Uterus (tissue), 4 donors: ENCODE results near the gene LMBR1L. TPM values are rescaled to one million over a fixed set of nuclear protein-coding genes. Genes with fewer than 3 reads are reported as not detected.
"Not testable (repeated sequence)": the region's sequence is repeated elsewhere in the genome, so short reads cannot be mapped to it uniquely, and the experiment has no call there.

Experiments used
- DNase-seq, 2 donors: peaks; one replicate each; pipeline ENCODE4 v3.0.0-alpha.2; 2019 to 2020
- H3K27ac ChIP-seq, 2 donors: fragments of 200-600 bp; sonication (generic); 1 replicate in 1 of 2; 2 replicates in 1 of 2; pipeline ENCODE4 v1.5.1; 2016 to 2018
- H3K27me3 ChIP-seq, 2 donors: fragments of 200-600 bp; sonication (generic); one replicate each; pipeline ENCODE4 v1.5.1; 2018 to 2019; ENCODE audit warnings: control low read depth in 1 of 2
- H3K36me3 ChIP-seq, 2 donors: fragments of 200-600 bp; sonication (generic); one replicate each; pipeline ENCODE4 v1.5.1; 2019; ENCODE audit warnings: control low read depth in 1 of 2
- H3K4me1 ChIP-seq, 2 donors: fragments of 200-600 bp; sonication (generic); one replicate each; pipeline ENCODE4 v1.5.1; 2018 to 2019; ENCODE audit warnings: control low read depth in 1 of 2
- H3K4me3 ChIP-seq, 2 donors: fragments of 200-600 bp; sonication (generic); 1 replicate in 1 of 2; 2 replicates in 1 of 2; pipeline ENCODE4 v1.5.1; 2018 to 2019; ENCODE audit warnings: mild to moderate bottlenecking in 1 of 2
- H3K9me3 ChIP-seq, 2 donors: fragments of 200-600 bp; sonication (generic); one replicate each; pipeline ENCODE4 v1.5.1; 2019; ENCODE audit warnings: control low read depth in 1 of 2
- POLR2A ChIP-seq, 2 donors: fragments of 450-650 bp; IDR thresholded peaks; one replicate each; pipeline ENCODE4 v1.6.1; 2016; ENCODE audit warnings: antibody characterized with exemption in 2 of 2, mild to moderate bottlenecking in 1 of 2, moderate library complexity in 1 of 2
- intact Hi-C: fragments of 100-400 bp; cut with DNase I; formaldehyde crosslinking; loops from one replicate; pipeline ENCODE4 v1.15.1; 2023; ENCODE audit warnings: low total_unique reads
- total RNA-seq, 4 donors: library from RNA; depleted of rRNA in 3 of 4; stranded (reverse); fragments of >200 nt in 3 of 4; gene quantifications; one replicate each; pipeline versions ENCODE4 v1.1.0 to v1.2.4, GENCODE V29; 2014 to 2023
- TF ChIP-seq, protein P1 (sequence below), 4 experiments: fragments of 200-600 bp in 2 of 4; fragments of 450-650 bp in 2 of 4; sonication (generic) in 2 of 4; IDR thresholded peaks; one replicate each; pipeline ENCODE4 v1.5.1; 2016 to 2019; ENCODE audit warnings: antibody characterized with exemption in 4 of 4, mild to moderate bottlenecking in 2 of 4, moderate library complexity in 1 of 4
- donor health status: DM: yes; HTN: yes; CAD: no.

Gene LMBR1L
- total RNA-seq, 4 donors from 2014 or later, result 22.1 to 114 (median 43.2) TPM

DNA sequence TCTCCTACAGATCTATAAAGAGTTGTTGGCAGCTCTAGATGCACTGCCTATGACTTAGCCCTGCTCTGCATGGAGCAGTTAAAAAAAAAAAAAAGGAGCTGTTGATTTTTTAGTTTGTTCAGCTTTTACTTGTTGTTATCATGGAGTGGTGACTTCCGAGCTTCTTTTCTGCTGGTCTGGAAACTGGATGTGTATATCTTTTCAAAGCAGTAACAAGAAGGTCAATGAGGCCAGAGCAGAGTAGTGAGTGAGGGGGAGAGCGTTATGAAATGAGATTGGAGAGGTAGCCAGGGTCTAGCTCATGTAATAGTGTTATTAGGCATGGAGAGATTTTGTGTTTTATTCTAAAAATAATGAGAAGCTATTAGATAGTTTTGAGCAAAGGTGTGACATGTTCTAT is 33.7 kb upstream of the LMBR1L start:
- no peak for TF ChIP-seq POLR2A (IDR thresholded peaks at IDR 0.05)
- TF ChIP-seq, protein P1, sequence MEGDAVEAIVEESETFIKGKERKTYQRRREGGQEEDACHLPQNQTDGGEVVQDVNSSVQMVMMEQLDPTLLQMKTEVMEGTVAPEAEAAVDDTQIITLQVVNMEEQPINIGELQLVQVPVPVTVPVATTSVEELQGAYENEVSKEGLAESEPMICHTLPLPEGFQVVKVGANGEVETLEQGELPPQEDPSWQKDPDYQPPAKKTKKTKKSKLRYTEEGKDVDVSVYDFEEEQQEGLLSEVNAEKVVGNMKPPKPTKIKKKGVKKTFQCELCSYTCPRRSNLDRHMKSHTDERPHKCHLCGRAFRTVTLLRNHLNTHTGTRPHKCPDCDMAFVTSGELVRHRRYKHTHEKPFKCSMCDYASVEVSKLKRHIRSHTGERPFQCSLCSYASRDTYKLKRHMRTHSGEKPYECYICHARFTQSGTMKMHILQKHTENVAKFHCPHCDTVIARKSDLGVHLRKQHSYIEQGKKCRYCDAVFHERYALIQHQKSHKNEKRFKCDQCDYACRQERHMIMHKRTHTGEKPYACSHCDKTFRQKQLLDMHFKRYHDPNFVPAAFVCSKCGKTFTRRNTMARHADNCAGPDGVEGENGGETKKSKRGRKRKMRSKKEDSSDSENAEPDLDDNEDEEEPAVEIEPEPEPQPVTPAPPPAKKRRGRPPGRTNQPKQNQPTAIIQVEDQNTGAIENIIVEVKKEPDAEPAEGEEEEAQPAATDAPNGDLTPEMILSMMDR (IDR thresholded peaks at IDR 0.05), result no peak
- intact Hi-C loops, result no loop called here

DNA sequence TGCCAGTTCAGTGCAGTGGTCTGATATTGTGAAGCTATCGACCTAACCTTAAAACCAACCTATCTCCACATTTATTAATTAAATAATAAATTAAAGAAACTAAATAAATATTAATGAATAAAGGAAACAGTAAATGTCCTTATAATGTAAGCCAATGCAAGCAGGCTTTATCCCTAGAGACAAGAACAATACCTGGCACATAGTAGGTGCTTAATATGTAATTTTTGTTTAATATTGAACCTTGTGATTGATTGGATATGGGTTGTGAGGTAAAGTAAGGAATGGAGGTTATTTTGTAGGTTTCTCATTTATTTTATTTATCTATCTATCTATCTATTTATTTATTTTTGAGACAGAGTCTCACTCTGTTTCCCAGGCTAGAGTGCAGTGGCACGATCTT is 28.4 kb upstream of the LMBR1L start:
- no peak for DNase-seq
- intact Hi-C loops, result loop anchor here (10.0 kb wide), 1 partner anchor 96 kb away; no protein-coding TSS in a partner anchor

More for the DNA sequence above, 33.7 kb upstream of the LMBR1L start:
- no peaks in the 10 kb centered on the region for H3K27me3 ChIP-seq
- H3K9me3 ChIP-seq, result no peaks in the 10 kb centered on the region
- no peak overlapping the region for H3K27ac ChIP-seq
- H3K4me3 ChIP-seq, result no peak overlapping the region
- no peak for DNase-seq
- H3K4me1 ChIP-seq, result no peaks in the 10 kb centered on the region
- H3K36me3 ChIP-seq, result no peaks in the 10 kb centered on the region

DNA sequence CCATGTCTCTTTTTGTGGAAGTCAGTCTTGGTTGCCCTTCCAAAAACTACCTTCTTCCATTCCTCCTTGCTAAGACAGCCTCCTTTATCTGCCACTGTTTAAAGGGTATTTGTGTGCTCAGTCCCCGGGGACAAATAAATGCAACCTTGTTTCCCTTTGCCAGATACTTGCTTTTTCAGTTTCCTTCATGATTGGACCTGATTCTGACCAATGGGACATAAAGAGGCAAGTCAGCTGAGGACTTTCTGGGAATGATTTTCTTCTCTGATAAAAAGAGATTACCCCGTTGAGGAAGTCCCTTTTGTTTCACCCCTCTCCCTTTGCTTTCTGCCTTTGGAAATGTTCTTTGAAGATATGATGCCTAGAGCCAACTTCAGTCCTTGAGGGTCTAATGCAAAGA is 27.9 kb upstream of the LMBR1L start:
- DNase-seq, result no peak
- H3K36me3 ChIP-seq, result no peaks in the 10 kb centered on the region
- intact Hi-C loops, result loop anchor here (10.0 kb wide), 1 partner anchor 96 kb away; no protein-coding TSS in a partner anchor

More for the DNA sequence above, 28.4 kb upstream of the LMBR1L start:
- Histone ChIP-seq H3K36me3 (no peaks in the 10 kb centered on the region), H3K4me1 (no peaks in the 10 kb centered on the region), H3K9me3 (no peaks in the 10 kb centered on the region), H3K4me3 (no peak overlapping the region), H3K27me3 (no peaks in the 10 kb centered on the region), H3K27ac (no peak overlapping the region)
- no peak for TF ChIP-seq POLR2A (IDR thresholded peaks at IDR 0.05)
- TF ChIP-seq, protein P1 (IDR thresholded peaks at IDR 0.05), result no peak

DNA sequence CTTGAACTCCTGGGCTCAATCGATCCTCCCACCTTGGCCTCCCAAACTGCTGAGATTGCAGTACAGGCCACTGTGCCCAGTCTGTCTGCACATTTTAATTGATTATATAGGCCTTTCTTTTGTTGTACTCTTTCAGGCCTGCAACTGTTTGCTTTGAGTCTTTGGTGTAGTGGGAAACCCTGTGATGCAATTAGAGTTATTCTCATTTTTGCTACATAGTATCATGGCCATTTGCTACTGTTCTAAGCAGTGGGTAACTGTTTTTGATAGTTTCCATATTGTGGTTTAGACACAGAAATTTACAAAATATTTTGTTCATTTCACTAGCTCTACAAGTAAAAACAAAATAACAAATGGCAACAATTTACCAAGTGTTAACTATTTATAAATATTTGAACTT is 26.8 kb upstream of the LMBR1L start:
- Histone ChIP-seq H3K36me3 (no peaks in the 10 kb centered on the region), H3K27ac (no peak overlapping the region), H3K27me3 (no peaks in the 10 kb centered on the region), H3K4me3 (no peak overlapping the region), H3K4me1 (no peaks in the 10 kb centered on the region), H3K9me3 (no peaks in the 10 kb centered on the region)
- no peak for TF ChIP-seq POLR2A (IDR thresholded peaks at IDR 0.05)
- TF ChIP-seq, protein P1 (IDR thresholded peaks at IDR 0.05), result no peak
- intact Hi-C loops, result loop anchor here (10.0 kb wide), 1 partner anchor 97 kb away; no protein-coding TSS in a partner anchor
- DNase-seq, result no peak

More for the DNA sequence above, 27.9 kb upstream of the LMBR1L start:
- Histone ChIP-seq H3K4me3 (no peak overlapping the region), H3K27me3 (no peaks in the 10 kb centered on the region), H3K27ac (no peak overlapping the region), H3K9me3 (no peaks in the 10 kb centered on the region), H3K4me1 (no peaks in the 10 kb centered on the region)
- TF ChIP-seq, protein P1 (IDR thresholded peaks at IDR 0.05), result no peak

DNA sequence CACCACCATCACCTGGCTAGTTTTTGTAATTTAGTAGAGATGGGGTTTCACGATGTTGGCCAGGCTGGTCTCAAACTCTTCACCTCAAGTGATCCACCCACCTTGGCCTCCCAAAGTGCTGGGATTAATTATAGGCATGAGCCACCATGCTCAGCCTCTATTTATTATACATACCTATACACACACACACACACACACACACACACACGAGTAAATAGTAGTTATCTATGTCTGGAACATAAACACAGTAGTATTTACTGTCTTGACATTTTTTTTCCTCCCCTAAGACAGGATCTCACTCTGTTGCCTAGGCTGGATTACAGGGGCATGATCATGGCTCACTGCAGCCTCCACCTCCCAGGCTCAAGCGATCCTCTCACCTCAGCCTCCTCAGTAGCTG is 26.4 kb upstream of the LMBR1L start:
- intact Hi-C loops, result loop anchor here (10.0 kb wide), 1 partner anchor 98 kb away; no protein-coding TSS in a partner anchor

DNA sequence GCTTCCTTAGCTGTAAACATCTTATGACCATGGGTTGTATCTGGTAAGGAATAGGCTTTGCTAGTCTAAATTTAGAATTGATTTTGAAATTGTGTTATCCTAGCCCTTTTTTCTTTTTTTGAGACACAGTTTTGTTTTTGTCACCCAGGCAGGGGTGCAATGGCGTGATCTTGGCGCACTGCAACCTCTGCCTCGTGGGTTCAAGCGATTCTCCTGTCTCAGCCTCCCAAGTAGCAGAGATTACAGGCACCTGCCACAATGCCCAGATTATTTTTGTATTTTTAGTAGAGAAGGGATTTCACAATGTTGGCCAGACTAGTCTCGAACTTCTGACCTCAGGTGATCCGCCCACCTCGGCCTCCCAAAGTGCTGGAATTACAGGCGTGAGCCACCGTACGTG is 22.9 kb upstream of the LMBR1L start:
- Histone ChIP-seq H3K4me1 (no peaks in the 10 kb centered on the region), H3K27me3 (no peaks in the 10 kb centered on the region), H3K9me3 (no peaks in the 10 kb centered on the region), H3K4me3 (no peak overlapping the region), H3K27ac (peak overlapping the region; percentile 100), H3K36me3 (no peaks in the 10 kb centered on the region)
- DNase-seq, result no peak
- TF ChIP-seq POLR2A (IDR thresholded peaks at IDR 0.05), result no peak
- intact Hi-C loops, result loop anchor here (10.0 kb wide), 1 partner anchor 101 kb away; no protein-coding TSS in a partner anchor

More for the DNA sequence above, 26.4 kb upstream of the LMBR1L start:
- H3K4me3 ChIP-seq, H3K36me3 ChIP-seq, DNase-seq, H3K27me3 ChIP-seq, H3K9me3 ChIP-seq, H3K27ac ChIP-seq, H3K4me1 ChIP-seq: not testable (repeated sequence)
